NCI-H2081 treated with DMSO at 0.1 percent for 48 hours (cell line): ENCODE data around the gene KCND3.
"Not testable (repeated sequence)": the region's sequence is repeated elsewhere in the genome, so short reads cannot be mapped to it uniquely, and the experiment has no call there.

ENCODE experiments used
- DNase-seq: peaks from one replicate; lab custom pipeline; 2025; lab: John Stamatoyannopoulos, UW

The KCND3 gene

GRCh38 chr1:111775966-111776365 lies 213.5 kb downstream of the KCND3 start:
- DNase-seq, result no peak

- DNase-seq, result no peak
Observed at GRCh38 chr1:111770916-111771315, 218.6 kb downstream of the KCND3 start.

GRCh38 chr1:111769517-111770146 lies 219.8 kb downstream of the KCND3 start:
- DNase-seq, result no peak

GRCh38 chr1:111768625-111769024 lies 220.8 kb downstream of the KCND3 start:
- DNase-seq, result no peak

GRCh38 chr1:111768023-111768422 lies 221.4 kb downstream of the KCND3 start:
- DNase-seq, result no peak

- no peak for DNase-seq
Observed at GRCh38 chr1:111762332-111762731, 227.1 kb downstream of the KCND3 start.

- DNase-seq, result no peak
Observed at GRCh38 chr1:111761717-111762116, 227.8 kb downstream of the KCND3 start.

GRCh38 chr1:111758373-111758772 lies 231.1 kb downstream of the KCND3 start:
- DNase-seq, result no peak

GRCh38 chr1:111756124-111756513 lies 233.3 kb downstream of the KCND3 start:
- DNase-seq, result no peak

GRCh38 chr1:111755331-111756123 lies 233.9 kb downstream of the KCND3 start, which contains the start of gene DDX20:
DDX20 (plus strand) TSS chr1:111755901; CDS start chr1:111755925, 24 bp downstream.
- peak; percentile 70 for DNase-seq

GRCh38 chr1:111754984-111755330 lies 234.5 kb downstream of the KCND3 start:
- DNase-seq, result peak; percentile 18

- DNase-seq, result no peak
Observed at GRCh38 chr1:111751906-111752575, 237.4 kb downstream of the KCND3 start.

- DNase-seq, result no peak
Observed at GRCh38 chr1:111750856-111751255, 238.6 kb downstream of the KCND3 start.

GRCh38 chr1:111749628-111750027 lies 239.8 kb downstream of the KCND3 start:
- DNase-seq, result no peak

GRCh38 chr1:111747947-111748346 lies 241.5 kb downstream of the KCND3 start:
- no peak for DNase-seq

GRCh38 chr1:111747282-111747734 lies 242.2 kb downstream of the KCND3 start:
- DNase-seq, result no peak

GRCh38 chr1:111746614-111746999 lies 242.9 kb downstream of the KCND3 start:
- no peak for DNase-seq

GRCh38 chr1:111745675-111746613 lies 243.5 kb downstream of the KCND3 start:
- no peak for DNase-seq

GRCh38 chr1:111743679-111744101 lies 245.8 kb downstream of the KCND3 start:
- no peak for DNase-seq

GRCh38 chr1:111742938-111743549 lies 246.4 kb downstream of the KCND3 start:
- DNase-seq, result no peak

- DNase-seq, result not testable (repeated sequence)
Observed at GRCh38 chr1:111742292-111742691, 247.2 kb downstream of the KCND3 start.
